Activated CD4-positive, alpha-beta memory T cell treated with anti-CD3 and anti-CD28 coated beads, Interleukin-2, amount 10 ng/mL, durations not matched to agents 7 days and 5 days (primary cell): ENCODE data around the gene EIF2B1. TPM values are rescaled to one million over a fixed set of nuclear protein-coding genes. Genes with fewer than 3 reads are reported as not detected.
A peak's percentile ranks its signal among the peaks of the same experiment; 100 is the strongest.

Experiments used
- CTCF ChIA-PET: fragments of 350-600 bp; sonication (Branson Sonifier 250); formaldehyde crosslinking; loops from one replicate; lab custom pipeline; 2021; ENCODE audit warnings: antibody characterized with exemption, inconsistent platforms; lab: Charles Lee
- POLR2A ChIA-PET: fragments of 350-600 bp; sonication (Branson Sonifier 250); formaldehyde crosslinking; loops from one replicate; lab custom pipeline; 2021; ENCODE audit warnings: antibody characterized with exemption; lab: Charles Lee
- DNase-seq: peaks from one replicate; pipeline ENCODE4 v3.0.0-alpha.2; 2020
- H3K27ac Mint-ChIP-seq: one replicate; pipeline ENCODE4 v1.8.0; 2021; ENCODE audit warnings: mild to moderate bottlenecking, mixed read lengths
- H3K27me3 Mint-ChIP-seq: one replicate; pipeline ENCODE4 v1.8.0; 2021; ENCODE audit warnings: mixed read lengths
- H3K36me3 Mint-ChIP-seq: one replicate; pipeline ENCODE4 v1.8.0; 2021; ENCODE audit warnings: low read depth, mixed read lengths
- H3K4me1 Mint-ChIP-seq: one replicate; pipeline ENCODE4 v1.8.0; 2021; ENCODE audit warnings: mixed read lengths
- H3K4me3 Mint-ChIP-seq: one replicate; pipeline ENCODE4 v1.8.0; 2021; ENCODE audit warnings: mild to moderate bottlenecking, mixed read lengths
- H3K9me3 Mint-ChIP-seq: one replicate; pipeline ENCODE4 v1.8.0; 2021; ENCODE audit warnings: mixed read lengths
- total RNA-seq, 2 experiments: library from RNA; stranded (reverse); gene quantifications; one replicate each; pipeline ENCODE4 v1.2.3, GENCODE V29; 2021

Gene EIF2B1
- 10 to 100 TPM; 55.9 to 57.0 TPM for total RNA-seq

GRCh38 chr12:123633379-123634141 lies at the start of gene EIF2B1, which contains the start of gene GTF2H3:
Gene EIF2B1 (minus strand): TSS chr12:123633686. CDS start chr12:123633557, 129 bp downstream.
Gene GTF2H3 (plus strand): TSS chr12:123633829. CDS start chr12:123633860, 31 bp downstream.
- CTCF ChIA-PET, result interaction anchor here (1.1 to 1.5 kb wide), 2 partner anchors 10 to 81 kb away, joined by 3 read pairs; no protein-coding TSS in a partner anchor
- peak; percentile 98 for DNase-seq
- H3K27me3 Mint-ChIP-seq, result no peaks in the 10 kb centered on the region
- peaks cover 34% of the 10 kb centered on the region for H3K36me3 Mint-ChIP-seq
- H3K9me3 Mint-ChIP-seq, result no peaks in the 10 kb centered on the region
- peak within 1 kb of the TSS; percentile 82 for H3K27ac Mint-ChIP-seq
- POLR2A ChIA-PET, result interaction anchor here (0.6 to 3.2 kb wide), 10 partner anchors 9 to 401 kb away, joined by 3 to 28 read pairs (median 4); partner anchors contain the start of genes ATP6V0A2, DDX55, MPHOSPH9 and MTRFR
- peak within 1 kb of the TSS; percentile 93 for H3K4me3 Mint-ChIP-seq
- H3K4me1 Mint-ChIP-seq, result peaks cover 31% of the 10 kb centered on the region

- Mint-ChIP-seq H3K36me3 (peaks cover 5% of the 10 kb centered on the region), H3K4me1 (peaks cover 4% of the 10 kb centered on the region), H3K4me3 (no peak overlapping the region), H3K27me3 (no peaks in the 10 kb centered on the region), H3K27ac (no peak overlapping the region), H3K9me3 (no peaks in the 10 kb centered on the region)
- POLR2A ChIA-PET, result no interaction called here
- DNase-seq, result no peak
- CTCF ChIA-PET, result no interaction called here
Observed at GRCh38 chr12:123681605-123682004, 48.1 kb upstream of the EIF2B1 start.

GRCh38 chr12:123678981-123679380 lies 45.5 kb upstream of the EIF2B1 start:
- H3K9me3 Mint-ChIP-seq, result no peaks in the 10 kb centered on the region
- ChIA-PET CTCF (no interaction called here), POLR2A (interaction anchor here (0.6 kb wide), 1 partner anchor 277 kb away, joined by 3 read pairs; no protein-coding TSS in a partner anchor)
- peaks cover under 1% of the 10 kb centered on the region for H3K4me1 Mint-ChIP-seq
- DNase-seq, result no peak
- peaks cover 5% of the 10 kb centered on the region for H3K36me3 Mint-ChIP-seq
- no peak overlapping the region for H3K4me3 Mint-ChIP-seq
- no peak overlapping the region for H3K27ac Mint-ChIP-seq
- H3K27me3 Mint-ChIP-seq, result no peaks in the 10 kb centered on the region

- no peaks in the 10 kb centered on the region for H3K9me3 Mint-ChIP-seq
- no peak overlapping the region for H3K27ac Mint-ChIP-seq
- peaks cover 5% of the 10 kb centered on the region for H3K36me3 Mint-ChIP-seq
- peaks cover 6% of the 10 kb centered on the region for H3K4me1 Mint-ChIP-seq
- no peaks in the 10 kb centered on the region for H3K27me3 Mint-ChIP-seq
- no peak for DNase-seq
- H3K4me3 Mint-ChIP-seq, result no peak overlapping the region
- POLR2A ChIA-PET, result interaction anchor here (1.6 kb wide), 1 partner anchor 35 kb away, joined by 3 read pairs; the partner anchor contains the start of gene ATP6V0A2
- CTCF ChIA-PET, result interaction anchor here (0.7 kb wide), 1 partner anchor 9 kb away, joined by 4 read pairs; no protein-coding TSS in a partner anchor
Observed at GRCh38 chr12:123676616-123677320, 43.3 kb upstream of the EIF2B1 start.

GRCh38 chr12:123675436-123675835 lies 42.0 kb upstream of the EIF2B1 start:
- POLR2A ChIA-PET, result interaction anchor here (0.7 kb wide), 1 partner anchor 113 kb away, joined by 3 read pairs; no protein-coding TSS in a partner anchor
- H3K36me3 Mint-ChIP-seq, result no peaks in the 10 kb centered on the region
- H3K9me3 Mint-ChIP-seq, result no peaks in the 10 kb centered on the region
- H3K4me3 Mint-ChIP-seq, result no peak overlapping the region
- no peak overlapping the region for H3K27ac Mint-ChIP-seq
- peaks cover 16% of the 10 kb centered on the region for H3K4me1 Mint-ChIP-seq
- no peak for DNase-seq
- no peaks in the 10 kb centered on the region for H3K27me3 Mint-ChIP-seq
- CTCF ChIA-PET, result no interaction called here

GRCh38 chr12:123671876-123672275 lies 38.4 kb upstream of the EIF2B1 start:
- ChIA-PET POLR2A (interaction anchor here (1.3 to 2.5 kb wide), 2 partner anchors 11 to 40 kb away, joined by 3 to 17 read pairs; partner anchors contain the start of gene ATP6V0A2), CTCF (interaction anchor here (1.8 kb wide), 1 partner anchor 40 kb away, joined by 7 read pairs; the partner anchor contains the start of gene ATP6V0A2)
- no peaks in the 10 kb centered on the region for H3K27me3 Mint-ChIP-seq
- DNase-seq, result no peak
- H3K4me3 Mint-ChIP-seq, result peak overlapping the region; percentile 79
- no peaks in the 10 kb centered on the region for H3K36me3 Mint-ChIP-seq
- H3K9me3 Mint-ChIP-seq, result no peaks in the 10 kb centered on the region
- H3K27ac Mint-ChIP-seq, result no peak overlapping the region
- H3K4me1 Mint-ChIP-seq, result peaks cover 16% of the 10 kb centered on the region

- ChIA-PET CTCF (interaction anchor here (1.8 kb wide), 1 partner anchor 41 kb away, joined by 7 read pairs; the partner anchor contains the start of gene ATP6V0A2), POLR2A (interaction anchor here (0.6 to 2.5 kb wide), 3 partner anchors 10 to 41 kb away, joined by 3 to 17 read pairs (median 4); partner anchors contain the start of gene ATP6V0A2)
- Mint-ChIP-seq H3K27me3 (no peaks in the 10 kb centered on the region), H3K9me3 (no peaks in the 10 kb centered on the region), H3K36me3 (no peaks in the 10 kb centered on the region), H3K27ac (peak within 1 kb of the TSS; percentile 21), H3K4me3 (peak within 1 kb of the TSS; percentile 79), H3K4me1 (peaks cover 16% of the 10 kb centered on the region)
- DNase-seq, result peak; percentile 96
Observed at GRCh38 chr12:123670882-123671728, 37.6 kb upstream of the EIF2B1 start, which contains the start of gene TCTN2. Gene TCTN2 (plus strand): TSS chr12:123671113. CDS start chr12:123671241, 128 bp downstream.

GRCh38 chr12:123667771-123668170 lies 34.3 kb upstream of the EIF2B1 start:
- DNase-seq, result no peak
- no peaks in the 10 kb centered on the region for H3K27me3 Mint-ChIP-seq
- H3K36me3 Mint-ChIP-seq, result peaks cover 13% of the 10 kb centered on the region
- CTCF ChIA-PET, result interaction anchor here (0.6 kb wide), 1 partner anchor 9 kb away, joined by 4 read pairs; no protein-coding TSS in a partner anchor
- POLR2A ChIA-PET, result no interaction called here
- no peak overlapping the region for H3K4me3 Mint-ChIP-seq
- H3K9me3 Mint-ChIP-seq, result no peaks in the 10 kb centered on the region
- no peak overlapping the region for H3K27ac Mint-ChIP-seq
- peaks cover 16% of the 10 kb centered on the region for H3K4me1 Mint-ChIP-seq

- ChIA-PET POLR2A (interaction anchor here (0.7 to 1.2 kb wide), 4 partner anchors 11 to 76 kb away, joined by 3 to 5 read pairs (median 3); partner anchors contain the start of genes ATP6V0A2, TCTN2 and TMED2), CTCF (interaction anchor here (0.9 kb wide), 1 partner anchor 9 kb away, joined by 3 read pairs; no protein-coding TSS in a partner anchor)
Observed at GRCh38 chr12:123659996-123660727, 26.7 kb upstream of the EIF2B1 start.

GRCh38 chr12:123657211-123657610 lies 23.7 kb upstream of the EIF2B1 start:
- POLR2A ChIA-PET, result interaction anchor here (0.6 to 0.7 kb wide), 2 partner anchors 12 to 415 kb away, joined by 3 read pairs; no protein-coding TSS in a partner anchor
- Mint-ChIP-seq H3K27me3 (no peaks in the 10 kb centered on the region), H3K9me3 (no peaks in the 10 kb centered on the region), H3K4me1 (peaks cover 19% of the 10 kb centered on the region), H3K36me3 (peaks cover 46% of the 10 kb centered on the region), H3K4me3 (no peak overlapping the region), H3K27ac (no peak overlapping the region)
- CTCF ChIA-PET, result interaction anchor here (0.7 kb wide), 1 partner anchor 14 kb away, joined by 3 read pairs; no protein-coding TSS in a partner anchor
- no peak for DNase-seq

More at GRCh38 chr12:123659996-123660727, 26.7 kb upstream of the EIF2B1 start:
- Mint-ChIP-seq H3K36me3 (peaks cover 44% of the 10 kb centered on the region), H3K9me3 (no peaks in the 10 kb centered on the region), H3K27ac (peak overlapping the region; percentile 59), H3K4me1 (peaks cover 19% of the 10 kb centered on the region), H3K4me3 (peak overlapping the region; percentile 17), H3K27me3 (no peaks in the 10 kb centered on the region)
- no peak for DNase-seq

- Mint-ChIP-seq H3K4me3 (no peak overlapping the region), H3K27ac (no peak overlapping the region), H3K27me3 (no peaks in the 10 kb centered on the region), H3K36me3 (peaks cover 51% of the 10 kb centered on the region), H3K9me3 (no peaks in the 10 kb centered on the region), H3K4me1 (peaks cover 19% of the 10 kb centered on the region)
- ChIA-PET CTCF (interaction anchor here (0.7 kb wide), 1 partner anchor 14 kb away, joined by 3 read pairs; no protein-coding TSS in a partner anchor), POLR2A (interaction anchor here (0.6 to 0.7 kb wide), 2 partner anchors 11 to 414 kb away, joined by 3 read pairs; no protein-coding TSS in a partner anchor)
- no peak for DNase-seq
Observed at GRCh38 chr12:123656392-123656791, 22.9 kb upstream of the EIF2B1 start.
